ENCODE data around the gene CWF19L1.

DNA sequence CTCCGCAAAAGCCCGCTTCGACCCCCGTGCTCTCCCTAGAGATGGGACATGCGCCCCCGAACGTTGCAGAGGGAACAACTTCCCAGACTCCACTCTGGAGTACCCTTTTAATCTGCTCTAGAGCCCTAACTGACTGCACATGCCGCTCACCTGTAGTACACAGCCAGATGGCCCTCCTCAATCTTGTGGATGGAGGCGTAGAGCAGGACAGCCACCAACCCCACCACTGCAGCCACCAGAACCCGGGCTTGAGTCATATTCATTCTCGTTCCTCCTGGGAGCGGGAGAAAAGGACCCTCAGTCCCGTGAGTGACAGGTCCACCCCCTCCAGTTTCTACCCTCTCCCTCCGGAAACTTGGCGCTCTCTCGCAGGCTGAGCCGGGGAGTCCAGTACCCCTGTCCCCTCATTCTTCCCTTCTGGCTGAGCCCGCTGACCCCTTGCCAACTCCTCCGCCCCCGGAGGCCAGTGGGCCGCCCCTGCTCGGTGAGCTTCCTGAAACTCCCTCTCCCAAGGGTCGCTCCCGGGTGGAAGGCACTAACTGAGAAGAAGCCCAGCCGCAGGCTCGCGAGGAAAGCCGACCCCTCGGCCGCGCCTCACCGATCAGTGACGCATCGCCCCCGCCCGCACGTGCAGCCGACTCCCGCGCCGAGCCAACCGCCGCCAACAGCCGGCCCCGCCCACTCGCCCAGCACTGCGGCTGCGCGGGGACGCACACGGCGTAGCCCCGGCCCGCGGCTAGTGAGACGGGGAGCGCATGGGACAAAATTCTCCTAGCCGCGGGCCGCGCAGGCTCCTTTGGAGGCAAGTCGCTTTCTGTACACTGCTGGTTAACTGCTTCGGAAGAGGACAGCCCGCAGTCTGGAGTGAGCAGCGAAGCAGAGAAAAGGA lies 81.8 kb downstream of the CWF19L1 start, which contains the start of gene ERLIN1:
- TF ChIP-seq ZNF709 (CRISPR knock-in tag; IDR thresholded peaks at IDR 0.05) (peak; percentile 84), KAT2B (IDR thresholded peaks at IDR 0.05; ENCODE audit: borderline replicate concordance, low read depth, low read length) (no peak), FOXJ3 (CRISPR knock-in tag; IDR thresholded peaks at IDR 0.05; ENCODE audit: borderline replicate concordance) (no peak; the same call in 1 of the 2 replicates), EZH2 (conservative IDR thresholded peaks at IDR 0.05; ENCODE audit: low read depth, low read length) (no peak), EP300 (IDR thresholded peaks at IDR 0.05; ENCODE audit: low read depth in 2 of 2, low read length in 2 of 2) (0 out of 4 replicates have a peak, but pooled peaks of 1 of the 2 experiments have one; percentile 17), EP300 (CRISPR knock-in tag; IDR thresholded peaks at IDR 0.05; ENCODE audit: borderline replicate concordance) (0 out of 2 replicates have a peak, but pooled peaks have one; percentile 27), ZNF232 (CRISPR knock-in tag; IDR thresholded peaks at IDR 0.05; ENCODE audit: borderline replicate concordance) (peak; percentile 93; the same call in 1 of the 2 replicates), SIN3B (IDR thresholded peaks at IDR 0.05; ENCODE audit: low read length) (no peak), ZNF768 (CRISPR knock-in tag; IDR thresholded peaks at IDR 0.05) (peak; percentile 63)

All from HepG2 (cell line).